GM12878 (cell line): Measurements from ENCODE around the gene SLC6A17. TPM values are rescaled to one million over a fixed set of nuclear protein-coding genes. Genes with fewer than 3 reads are reported as not detected.

Experiments used
- ATAC-seq: fragments of 200-7000 bp; cut with Tn5 transposase; 3 replicates; pipeline ENCODE4 v1.9.1; 2020; ENCODE audit warnings: mild to moderate bottlenecking, moderate library complexity
- BruUV-seq: library from RNA; stranded (reverse); fragments of 400-500 nt; replicated peaks from 2 replicates; lab custom pipeline; 2021; lab: Mats Ljungman, UMichigan
- CTCF ChIA-PET: fragments of 300-600 bp; sonication (Branson Sonifier 250); formaldehyde crosslinking; extraction: SDS; loops from one replicate; lab custom pipeline; 2021; ENCODE audit warnings: inconsistent platforms; lab: Yijun Ruan, JAX
- POLR2A ChIA-PET: fragments of 350-600 bp; formaldehyde crosslinking; extraction: SDS; loops from one replicate; lab custom pipeline; 2021; ENCODE audit warnings: inconsistent platforms; lab: Charles Lee
- RAD21 ChIA-PET: fragments of 300-600 bp; sonication (Branson Sonifier 250); formaldehyde crosslinking; loops from one replicate; lab custom pipeline; 2023; ENCODE audit warnings: antibody characterized with exemption; ENCODE audit not compliant: unreplicated experiment; lab: Charles Lee
- SMC1A ChIA-PET: fragments of 300-600 bp; sonication (Branson Sonifier 250); formaldehyde crosslinking; loops from one replicate; lab custom pipeline; 2023; ENCODE audit not compliant: unreplicated experiment, uncharacterized antibody; lab: Charles Lee
- DNase-seq: peaks from one replicate; pipeline ENCODE4 v3.0.0-alpha.2; 2011; ENCODE audit warnings: low read depth, low spot score
- FAIRE-seq: peaks from 3 replicates; lab custom pipeline; 2011; peaks lifted over from hg19 to GRCh38; lab: Jason Lieb, UNC
- H2AFZ ChIP-seq: 2 replicates; pipeline ENCODE4 v1.6.0; 2011; ENCODE audit warnings: low read depth, low read length, control low read depth; ENCODE audit not compliant: control insufficient read depth
- H3K27ac ChIP-seq: 2 replicates; pipeline ENCODE4 v1.5.1; 2011; ENCODE audit warnings: control low read depth; ENCODE audit not compliant: control insufficient read depth, insufficient read depth
- H3K27me3 ChIP-seq, 2 experiments: replicated peaks in 1 of 2; 2 replicates each; pipeline versions ENCODE4 v1.6.0 to v1.6.1; 2011; ENCODE audit warnings: low read length in 1 of 2; ENCODE audit not compliant: control insufficient read depth in 2 of 2, insufficient read depth in 2 of 2
- H3K36me3 ChIP-seq, 2 experiments: 2 replicates each; pipeline ENCODE4 v1.5.1; 2011; ENCODE audit warnings: low read length in 1 of 2; ENCODE audit not compliant: control insufficient read depth in 2 of 2, insufficient read depth in 2 of 2
- H3K4me1 ChIP-seq: 2 replicates; pipeline ENCODE4 v1.6.1; 2011; ENCODE audit warnings: mild to moderate bottlenecking, low read length, moderate library complexity, mixed read lengths; ENCODE audit not compliant: control insufficient read depth, insufficient read depth
- H3K4me2 ChIP-seq: 2 replicates; pipeline ENCODE4 v1.6.0; 2011; ENCODE audit warnings: control low read depth; ENCODE audit not compliant: control insufficient read depth, insufficient read depth
- H3K4me3 ChIP-seq: fragments of 200-600 bp; sonication (generic); 2 replicates; pipeline ENCODE4 v1.5.1; 2016
- H3K79me2 ChIP-seq: 2 replicates; pipeline ENCODE4 v1.6.0; 2011; ENCODE audit warnings: low read length; ENCODE audit not compliant: control insufficient read depth, insufficient read depth
- H3K9ac ChIP-seq: 2 replicates; pipeline ENCODE4 v1.8.0; 2011; ENCODE audit warnings: low read length, control low read depth, mixed read lengths; ENCODE audit not compliant: control insufficient read depth, insufficient read depth
- H3K9me3 ChIP-seq: replicated peaks from 3 replicates; pipeline ENCODE4 v1.5.1; 2011; ENCODE audit warnings: mild to moderate bottlenecking, low read length; ENCODE audit not compliant: control insufficient read depth, insufficient read depth
- H4K20me1 ChIP-seq: 2 replicates; pipeline ENCODE4 v1.6.0; 2011; ENCODE audit not compliant: control insufficient read depth, insufficient read depth
- EED ChIP-seq: sonication (generic); IDR thresholded peaks from 2 replicates; pipeline ENCODE4 v1.6.1; 2016; ENCODE audit warnings: antibody characterized with exemption, low read depth
- FOXM1 ChIP-seq: IDR thresholded peaks from 2 replicates; pipeline ENCODE4 v1.6.1; 2012; ENCODE audit warnings: low read depth, mild to moderate bottlenecking, inconsistent platforms, low read length, moderate library complexity
- POLR2A ChIP-seq: IDR thresholded peaks from 2 replicates; pipeline ENCODE4 v1.6.1; 2011; ENCODE audit warnings: low read depth, mild to moderate bottlenecking, low read length
- SRF ChIP-seq, 2 experiments: IDR thresholded peaks; 2 replicates each; pipeline ENCODE4 v1.6.1; 2011; ENCODE audit warnings: low read depth in 2 of 2, low read length in 2 of 2, mild to moderate bottlenecking in 1 of 2, moderate library complexity in 1 of 2
- ZNF622 ChIP-seq: fragments of 450-650 bp; IDR thresholded peaks from 2 replicates; pipeline ENCODE4 v1.6.1; 2017; ENCODE audit warnings: mild to moderate bottlenecking, inconsistent platforms
- WGBS: methylation state at CpG from one replicate; pipeline ENCODE4 v1.1.6; 2016; ENCODE audit warnings: low lambda C conversion rate; ENCODE audit not compliant: insufficient replicate concordance, insufficient coverage; ENCODE audit errors: missing lambda C conversion rate; 5-methylcytosine and 5-hydroxymethylcytosine counted together
- in situ Hi-C: fragments of 300-500 bp; cut with MboI; formaldehyde crosslinking; loops from 9 replicates; pipeline ENCODE4 v1.14.3; 2018; ENCODE audit warnings: mixed read lengths
- intact Hi-C: fragments of 100-400 bp; cut with micrococcal nuclease; formaldehyde crosslinking; loops from one replicate; pipeline ENCODE4 v1.14.2; 2022; ENCODE audit not compliant: unreplicated experiment
- polyA plus RNA-seq, 11 experiments: library from polyadenylated mRNA; depleted of rRNA in 4 of 11; unstranded in 6 of 11; stranded (reverse) in 5 of 11; fragments of >200 nt; fragmentation: Nextera tagmentation in 4 of 11; fragmentation: Illumina TruSeq in 1 of 11; extraction: Ambion mirVana in 4 of 11; extraction: Trizol in 1 of 11; gene quantifications; 1 replicate in 1 of 11; 2 replicates in 10 of 11; pipeline versions ENCODE4 v1.2.1 to v1.2.3, GENCODE V29; 2011 to 2016; ENCODE audit warnings: inconsistent platforms in 2 of 11, missing spikeins in 2 of 11, low read depth in 1 of 11
- total RNA-seq, 4 experiments: library from RNA; depleted of rRNA in 3 of 4; stranded (reverse); fragments of >200 nt in 3 of 4; fragmentation: Illumina TruSeq in 1 of 4; extraction: Trizol in 1 of 4; gene quantifications; 2 replicates each; pipeline versions ENCODE4 v1.2.1 to v1.2.3, GENCODE V29; 2013 to 2021
- TF ChIP-seq, protein P1 (sequence below): fragments of 150-350 bp; IDR thresholded peaks from 2 replicates; pipeline ENCODE4 v1.6.1; 2016; ENCODE audit warnings: low read depth, low read length

Gene SLC6A17
- total and polyA plus RNA-seq, 10 of the 15 experiments (the other 5 are each of a cell fraction or from before 2014, with no cell fraction given) = not detected

DNA sequence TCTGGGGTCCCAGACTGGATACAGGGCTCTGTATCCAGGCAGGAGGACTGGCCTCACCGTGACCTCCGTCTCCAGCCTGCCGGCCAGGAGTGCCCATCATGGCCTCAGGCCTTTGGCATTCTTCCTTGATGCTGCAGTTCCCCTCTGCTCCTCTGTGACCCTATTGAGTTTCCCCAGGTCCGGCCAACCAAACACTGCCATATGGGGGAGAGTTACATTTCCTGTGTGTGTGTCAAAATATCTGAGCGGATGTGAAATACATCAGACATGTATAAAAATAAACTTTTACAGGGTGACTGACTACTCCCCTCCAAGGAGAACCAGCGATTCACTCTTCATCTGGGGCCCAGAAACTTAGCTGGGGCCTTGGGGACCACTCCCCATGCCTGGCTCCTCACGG lies 48.2 kb upstream of the SLC6A17 start:
- Histone ChIP-seq H3K9me3 (no peaks in the 10 kb centered on the region), H3K36me3 (no peaks in the 10 kb centered on the region), H3K27ac (peak overlapping the region; percentile 41), H3K4me1 (peaks cover 16% of the 10 kb centered on the region), H3K4me3 (no peak overlapping the region), H3K79me2 (no peaks in the 10 kb centered on the region), H4K20me1 (no peaks in the 10 kb centered on the region), H3K9ac (peak overlapping the region; percentile 7), H3K27me3 (peaks cover 0 to 2% of the 10 kb centered on the region in 2 experiments; a peak in 2 of 4 replicates), H3K4me2 (peak overlapping the region; percentile 39; the same call in 1 of the 2 replicates), H2AFZ (peak overlapping the region; percentile 61)
- intact Hi-C loops (no loop called here), in situ Hi-C loops (no loop called here)
- DNase-seq = peak; percentile 9
- FAIRE-seq = no peak
- ChIA-PET POLR2A (no interaction called here), RAD21 (interaction anchor here (3.8 kb wide), 1 partner anchor 10 kb away, joined by 14 read pairs; no protein-coding TSS in a partner anchor), SMC1A (interaction anchor here (1.1 kb wide), 1 partner anchor 14 kb away, joined by 8 read pairs; no protein-coding TSS in a partner anchor), CTCF (interaction anchor here (1.2 to 11.8 kb wide), 5 partner anchors 12 to 67 kb away, joined by 3 to 120 read pairs (median 14); partner anchors contain the start of gene STRIP1)
- 35% methylated on average over 7 of the region's 7 CpGs for WGBS
- peak; percentile 30; the same call in 2 of the 3 replicates for ATAC-seq
- no TSS peak for BruUV-seq
- TF ChIP-seq SRF (IDR thresholded peaks at IDR 0.05; ENCODE audit: low read depth in 2 of 2, low read length in 2 of 2) (peak; percentile 49 to 89), FOXM1 (0 out of 2 replicates have a peak, but pooled peaks have one; percentile 20), POLR2A (peak; percentile 34; the same call in 1 of the 2 replicates), ZNF622 (no peak), EED (peak; percentile 35; the same call in 1 of the 2 replicates)
- TF ChIP-seq, protein P1, sequence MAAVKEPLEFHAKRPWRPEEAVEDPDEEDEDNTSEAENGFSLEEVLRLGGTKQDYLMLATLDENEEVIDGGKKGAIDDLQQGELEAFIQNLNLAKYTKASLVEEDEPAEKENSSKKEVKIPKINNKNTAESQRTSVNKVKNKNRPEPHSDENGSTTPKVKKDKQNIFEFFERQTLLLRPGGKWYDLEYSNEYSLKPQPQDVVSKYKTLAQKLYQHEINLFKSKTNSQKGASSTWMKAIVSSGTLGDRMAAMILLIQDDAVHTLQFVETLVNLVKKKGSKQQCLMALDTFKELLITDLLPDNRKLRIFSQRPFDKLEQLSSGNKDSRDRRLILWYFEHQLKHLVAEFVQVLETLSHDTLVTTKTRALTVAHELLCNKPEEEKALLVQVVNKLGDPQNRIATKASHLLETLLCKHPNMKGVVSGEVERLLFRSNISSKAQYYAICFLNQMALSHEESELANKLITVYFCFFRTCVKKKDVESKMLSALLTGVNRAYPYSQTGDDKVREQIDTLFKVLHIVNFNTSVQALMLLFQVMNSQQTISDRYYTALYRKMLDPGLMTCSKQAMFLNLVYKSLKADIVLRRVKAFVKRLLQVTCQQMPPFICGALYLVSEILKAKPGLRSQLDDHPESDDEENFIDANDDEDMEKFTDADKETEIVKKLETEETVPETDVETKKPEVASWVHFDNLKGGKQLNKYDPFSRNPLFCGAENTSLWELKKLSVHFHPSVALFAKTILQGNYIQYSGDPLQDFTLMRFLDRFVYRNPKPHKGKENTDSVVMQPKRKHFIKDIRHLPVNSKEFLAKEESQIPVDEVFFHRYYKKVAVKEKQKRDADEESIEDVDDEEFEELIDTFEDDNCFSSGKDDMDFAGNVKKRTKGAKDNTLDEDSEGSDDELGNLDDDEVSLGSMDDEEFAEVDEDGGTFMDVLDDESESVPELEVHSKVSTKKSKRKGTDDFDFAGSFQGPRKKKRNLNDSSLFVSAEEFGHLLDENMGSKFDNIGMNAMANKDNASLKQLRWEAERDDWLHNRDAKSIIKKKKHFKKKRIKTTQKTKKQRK = no peak
